GM21367 (cell line): ENCODE results near the gene GATB.
"Not testable (repeated sequence)": the region's sequence is repeated elsewhere in the genome, so short reads cannot be mapped to it uniquely, and the experiment has no call there.

ENCODE experiments used
- ATAC-seq: cut with Tn5 transposase; IDR thresholded peaks from one replicate; pipeline ENCODE4 v1.9.1; 2021; ENCODE audit not compliant: unreplicated experiment

GATB gene

GRCh38 chr4:151736852-151737251 is 24.0 kb downstream of the GATB start:
- not testable (repeated sequence) for ATAC-seq

GRCh38 chr4:151736361-151736760 is 24.4 kb downstream of the GATB start:
- no peak for ATAC-seq

- not testable (repeated sequence) for ATAC-seq
These were observed 29.1 kb downstream of the GATB start for GRCh38 chr4:151731670-151732069.

- ATAC-seq: no peak
These were observed 30.9 kb downstream of the GATB start for GRCh38 chr4:151729731-151730559.

GRCh38 chr4:151728679-151729078 is 32.1 kb downstream of the GATB start:
- ATAC-seq: no peak

- ATAC-seq: no peak
These were observed 32.8 kb downstream of the GATB start for GRCh38 chr4:151728006-151728405.

- no peak for ATAC-seq
These were observed 33.4 kb downstream of the GATB start for GRCh38 chr4:151727365-151727764.

GRCh38 chr4:151725087-151725486 is 35.7 kb downstream of the GATB start:
- ATAC-seq: no peak

- ATAC-seq: no peak
These were observed 38.9 kb downstream of the GATB start for GRCh38 chr4:151721916-151722315.

GRCh38 chr4:151721466-151721865 is 39.3 kb downstream of the GATB start:
- ATAC-seq: no peak

- no peak for ATAC-seq
These were observed 40.9 kb downstream of the GATB start for GRCh38 chr4:151719956-151720334.

- no peak for ATAC-seq
These were observed 41.5 kb downstream of the GATB start for GRCh38 chr4:151718984-151719955.

- no peak for ATAC-seq
These were observed 42.7 kb downstream of the GATB start for GRCh38 chr4:151717909-151718628.

GRCh38 chr4:151717314-151717713 is 43.5 kb downstream of the GATB start:
- ATAC-seq: no peak

GRCh38 chr4:151716324-151716723 is 44.5 kb downstream of the GATB start:
- no peak for ATAC-seq

- no peak for ATAC-seq
These were observed 44.9 kb downstream of the GATB start for GRCh38 chr4:151715881-151716280.

GRCh38 chr4:151712777-151713176 is 48.0 kb downstream of the GATB start:
- ATAC-seq: no peak

GRCh38 chr4:151711646-151712045 is 49.2 kb downstream of the GATB start:
- ATAC-seq: no peak

- ATAC-seq: no peak
These were observed 51.2 kb downstream of the GATB start for GRCh38 chr4:151709587-151709986.

GRCh38 chr4:151709071-151709470 is 51.7 kb downstream of the GATB start:
- no peak for ATAC-seq

GRCh38 chr4:151708100-151708499 is 52.7 kb downstream of the GATB start:
- no peak for ATAC-seq
